ENCODE results near the gene ATP9A.
A peak's percentile ranks its signal among the peaks of the same experiment; 100 is the strongest.
"Not testable (repeated sequence)": the region's sequence is repeated elsewhere in the genome, so short reads cannot be mapped to it uniquely, and the experiment has no call there.

The ATP9A gene

GRCh38 chr20:51659491-51660050 is 108.6 kb downstream of the ATP9A start:
- DNase-seq (ENCODE audit: low spot score): no peak

- no peak for DNase-seq (ENCODE audit: low spot score)
These were observed 111.4 kb downstream of the ATP9A start for GRCh38 chr20:51656726-51657260.

DNA sequence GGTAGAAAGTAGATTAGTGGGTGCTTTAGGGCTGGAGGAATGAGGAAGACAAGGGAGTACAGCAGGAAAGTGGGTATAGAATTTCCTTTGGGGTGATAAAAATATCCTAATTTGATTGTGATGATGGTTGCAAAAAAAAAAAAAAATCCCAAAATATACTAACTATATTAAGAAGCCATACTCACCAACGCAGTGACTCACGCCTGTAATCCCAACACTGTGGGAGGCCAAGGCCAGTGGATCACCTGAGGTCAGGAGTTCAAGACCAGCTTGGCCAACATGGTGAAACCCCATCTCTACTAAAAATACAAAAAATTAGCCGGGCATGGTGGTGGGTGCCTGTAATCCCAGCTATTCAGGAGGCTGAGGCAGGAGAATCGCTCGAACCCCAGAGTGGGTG is 112.1 kb downstream of the ATP9A start:
- DNase-seq (ENCODE audit: low spot score): not testable (repeated sequence)

DNA sequence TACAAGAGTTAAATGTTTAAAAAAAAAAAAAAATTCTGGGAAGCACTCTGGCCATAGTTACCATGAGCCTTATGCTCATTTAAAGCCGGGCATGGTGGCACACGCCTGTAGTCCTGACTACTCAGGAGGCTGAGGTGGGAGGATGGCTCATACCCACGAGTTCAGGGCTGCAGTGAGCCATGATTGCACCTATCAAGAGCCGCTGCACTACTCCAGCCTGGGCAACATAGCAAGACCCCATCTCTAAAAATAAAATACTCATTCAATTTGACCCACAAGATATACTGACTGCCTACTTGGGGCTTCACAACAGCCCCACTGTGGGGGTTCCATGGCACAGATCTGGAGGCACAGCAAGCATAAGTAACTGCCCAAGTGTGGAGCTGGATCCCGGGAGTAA is 113.7 kb downstream of the ATP9A start:
- no peak for DNase-seq (ENCODE audit: low spot score)

- DNase-seq (ENCODE audit: low spot score): no peak
These were observed 114.1 kb downstream of the ATP9A start for GRCh38 chr20:51654060-51654459.

DNA sequence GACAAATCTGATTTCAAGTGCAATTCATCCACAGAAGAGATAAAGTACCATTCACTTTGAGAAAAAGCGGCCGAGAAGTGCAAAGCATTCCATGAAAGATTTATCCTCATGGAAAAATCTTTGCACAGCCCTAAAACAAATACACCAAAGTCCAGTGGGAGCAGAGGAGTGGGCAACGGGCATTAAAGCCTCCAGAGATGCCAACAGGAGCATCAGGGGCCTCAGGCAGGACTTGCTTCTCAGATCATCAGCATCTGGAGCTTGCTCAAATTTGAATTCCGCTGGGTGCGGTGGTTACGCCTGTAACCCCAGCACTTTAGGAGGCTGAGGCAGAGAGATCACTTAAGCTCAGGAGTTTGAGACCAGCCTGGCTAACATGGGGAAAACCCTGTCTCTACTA is 115.0 kb downstream of the ATP9A start:
- no peak for DNase-seq (ENCODE audit: low spot score)

DNA sequence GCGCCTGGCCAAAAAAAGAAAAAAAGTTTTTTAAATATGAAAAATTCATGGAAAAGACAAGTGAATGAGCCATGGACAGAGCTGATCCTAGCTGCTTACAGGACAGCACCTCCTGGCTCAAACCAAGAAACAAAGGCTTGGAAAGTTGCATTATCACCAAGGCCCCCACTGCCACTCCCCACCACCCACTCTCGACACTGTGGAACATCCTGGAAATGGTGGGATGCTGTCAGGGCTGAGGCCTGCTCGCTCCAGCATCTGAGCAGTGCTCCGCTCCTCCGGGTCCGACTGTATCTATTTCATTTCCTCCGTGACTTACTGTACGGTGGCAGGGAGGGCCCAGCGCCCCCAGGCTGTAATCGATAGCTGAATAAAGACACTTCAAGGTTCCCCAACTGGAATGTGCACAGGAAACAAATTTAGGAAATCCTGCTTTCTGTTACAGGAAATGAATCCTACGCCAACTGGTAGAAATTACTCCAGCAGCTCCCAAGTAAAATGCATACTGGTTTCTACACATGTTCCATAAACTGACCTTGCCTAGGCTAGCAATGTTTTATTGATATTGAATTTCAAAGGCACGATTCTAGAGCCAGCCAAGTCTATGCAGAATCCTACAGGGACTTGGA is 116.2 kb downstream of the ATP9A start:
- no peak for DNase-seq (ENCODE audit: low spot score)

GRCh38 chr20:51650685-51651134 is 117.5 kb downstream of the ATP9A start:
- DNase-seq (ENCODE audit: low spot score): no peak

GRCh38 chr20:51648571-51648947 is 119.6 kb downstream of the ATP9A start:
- DNase-seq (ENCODE audit: low spot score): no peak

- no peak for DNase-seq (ENCODE audit: low spot score)
These were observed 120.3 kb downstream of the ATP9A start for GRCh38 chr20:51647674-51648570.

- DNase-seq (ENCODE audit: low spot score): not testable (repeated sequence)
These were observed 124.4 kb downstream of the ATP9A start for GRCh38 chr20:51643810-51644209.

GRCh38 chr20:51643390-51643789 is 124.8 kb downstream of the ATP9A start:
- DNase-seq (ENCODE audit: low spot score): no peak

DNA sequence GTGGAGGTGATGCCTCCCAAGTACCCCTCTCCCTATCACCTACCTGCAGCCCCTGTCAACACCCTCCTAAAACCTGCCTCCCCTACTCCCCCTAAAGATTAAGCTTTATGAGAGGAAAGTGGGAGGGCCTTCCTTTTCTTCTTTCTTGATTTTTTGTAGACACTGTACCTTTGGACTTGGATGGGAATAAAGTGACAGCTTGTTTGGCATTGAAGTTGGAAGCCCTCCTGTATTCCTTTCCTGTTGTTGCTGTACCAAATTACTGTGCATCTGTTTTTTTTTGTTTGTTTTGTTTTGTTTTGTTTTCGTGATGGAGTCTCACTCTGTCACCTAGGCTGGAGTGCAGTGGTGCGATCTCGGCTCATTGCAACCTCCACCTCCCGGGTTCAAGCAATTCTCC is 126.3 kb downstream of the ATP9A start:
- no peak for DNase-seq (ENCODE audit: low spot score)

DNA sequence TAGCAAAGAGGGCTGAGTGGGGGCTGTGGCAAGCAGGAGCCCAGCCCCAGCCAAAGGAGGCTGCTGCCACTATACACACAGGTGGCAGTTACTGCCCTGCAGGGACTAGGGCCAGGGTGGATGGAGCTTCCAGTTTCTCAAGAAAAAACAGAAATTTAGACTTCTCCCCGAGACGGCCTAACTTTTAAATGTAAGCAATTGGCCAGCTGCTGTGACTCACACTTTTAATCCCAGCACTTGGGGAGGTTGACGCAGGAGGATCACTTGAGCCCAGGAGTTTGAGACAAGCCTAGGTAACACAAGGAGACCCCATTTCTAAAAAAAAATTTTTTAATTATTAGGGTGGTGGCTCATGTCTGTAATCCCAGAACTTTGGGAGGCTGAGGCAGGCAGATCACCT is 127.4 kb downstream of the ATP9A start:
- DNase-seq (ENCODE audit: low spot score): no peak

DNA sequence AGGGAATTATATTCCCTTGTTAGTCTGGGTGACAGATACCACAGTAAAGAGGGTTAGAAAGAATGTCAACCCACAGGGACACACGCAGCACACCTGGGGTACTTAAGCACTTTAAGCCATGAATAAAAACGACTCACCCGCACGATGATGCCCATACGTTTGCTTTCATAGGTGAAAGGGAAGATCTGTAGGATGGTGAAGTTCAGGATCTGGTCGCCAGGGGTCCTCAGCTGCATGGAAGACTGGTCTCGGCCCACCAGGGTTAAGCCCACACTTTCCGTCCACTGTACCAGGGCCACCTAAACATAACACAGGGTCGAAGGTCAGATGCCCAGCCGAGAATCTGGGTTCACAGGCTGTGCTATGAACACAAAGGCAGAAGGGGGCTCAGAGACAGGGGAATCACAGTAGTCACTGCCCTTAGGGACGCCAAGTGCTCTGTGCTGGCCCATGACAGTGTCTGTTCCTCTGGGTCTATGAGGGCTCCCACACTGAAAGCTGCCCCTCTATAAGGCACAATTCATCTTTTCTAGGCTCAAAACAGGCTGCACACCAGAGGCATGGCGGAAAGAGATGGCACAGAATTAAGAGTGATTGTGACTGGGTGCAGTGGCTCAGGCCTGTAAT is 128.9 kb downstream of the ATP9A start:
- peak; percentile 73 for DNase-seq (ENCODE audit: low spot score)

DNA sequence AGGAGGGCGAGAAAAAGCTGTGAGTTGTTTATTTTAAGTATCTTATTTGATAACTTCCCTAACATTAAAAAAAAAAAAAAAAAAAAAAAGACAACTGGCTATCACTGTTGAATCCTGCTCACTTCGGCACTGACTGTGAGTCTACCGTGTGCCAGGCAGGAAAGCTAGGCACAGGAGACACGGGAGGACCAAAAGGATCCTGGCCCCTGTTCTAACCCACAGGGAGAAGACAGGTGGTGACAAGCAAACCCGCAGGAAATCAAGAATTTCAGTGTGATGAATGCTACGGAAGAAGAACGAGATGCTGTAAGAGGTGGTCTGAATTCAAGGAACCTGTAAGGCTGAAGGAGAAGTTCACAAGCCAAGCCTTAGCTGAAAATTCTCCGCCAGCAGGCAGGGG is 130.9 kb downstream of the ATP9A start:
- no peak for DNase-seq (ENCODE audit: low spot score)

DNA sequence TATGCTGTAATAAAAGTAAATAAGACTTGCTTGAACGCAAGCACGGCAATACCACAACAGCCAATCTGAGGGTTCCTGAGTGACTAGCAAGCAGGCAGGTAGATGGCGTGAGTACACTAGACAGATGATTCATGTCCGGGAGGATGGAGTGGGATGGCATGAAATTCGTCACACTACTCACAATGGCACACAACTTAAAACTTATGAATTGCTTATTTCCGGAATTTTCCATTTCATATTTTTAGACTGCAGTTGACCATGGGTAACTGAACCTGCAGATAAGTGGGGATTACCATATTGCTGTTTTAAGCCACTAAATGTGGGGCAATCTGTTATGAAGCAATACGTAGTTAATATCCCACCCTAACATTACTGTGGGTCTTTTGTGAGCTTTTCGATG is 132.1 kb downstream of the ATP9A start:
- no peak for DNase-seq (ENCODE audit: low spot score)

GRCh38 chr20:51635680-51636079 is 132.5 kb downstream of the ATP9A start:
- DNase-seq (ENCODE audit: low spot score): no peak

- DNase-seq (ENCODE audit: low spot score): no peak
These were observed 133.3 kb downstream of the ATP9A start for GRCh38 chr20:51634877-51635276.

DNA sequence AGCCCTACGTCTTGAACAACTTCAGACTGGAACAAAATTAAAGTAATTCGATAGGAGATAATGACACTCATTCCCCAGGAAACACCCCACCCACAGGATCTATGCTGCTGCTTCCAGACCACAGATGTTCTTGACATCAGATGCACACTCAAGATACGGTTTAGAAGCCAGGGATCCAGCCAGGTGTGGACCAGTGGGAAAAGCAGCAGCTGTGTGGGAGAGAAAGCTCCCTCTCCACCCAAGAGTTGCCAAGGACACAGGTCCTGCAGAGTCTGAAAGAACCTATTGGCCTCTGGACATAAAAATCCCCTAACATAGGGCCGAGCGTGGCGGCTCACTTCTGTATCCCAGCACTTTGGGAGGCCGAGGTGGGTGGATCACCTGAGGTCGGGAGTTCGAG is 133.9 kb downstream of the ATP9A start:
- peak; percentile 68 for DNase-seq (ENCODE audit: low spot score)

GRCh38 chr20:51633430-51633829 is 134.8 kb downstream of the ATP9A start:
- DNase-seq (ENCODE audit: low spot score): no peak

DNA sequence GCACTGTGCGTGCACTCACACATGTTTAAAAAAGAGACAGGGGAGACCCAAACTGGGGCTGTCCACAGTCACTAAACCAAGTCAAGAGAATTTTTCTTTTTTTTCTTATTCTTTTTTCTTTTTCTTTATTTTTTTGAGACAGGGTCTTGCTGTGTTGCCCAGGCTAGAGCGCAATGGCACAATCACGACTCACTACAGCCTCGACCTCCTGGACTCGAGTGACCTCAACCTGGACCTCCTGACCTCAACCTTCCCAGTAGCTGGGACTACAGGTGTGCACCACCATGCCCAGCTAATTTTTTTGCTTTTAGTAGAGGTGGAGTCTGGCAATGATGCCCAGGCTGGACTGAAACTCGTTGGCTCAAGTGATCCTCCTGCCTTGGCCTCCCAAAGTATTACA is 136.2 kb downstream of the ATP9A start:
- DNase-seq (ENCODE audit: low spot score): no peak

Measured in SK-N-DZ (cell line).